ENCODE results near the gene SIRPG.

SIRPG gene

DNA sequence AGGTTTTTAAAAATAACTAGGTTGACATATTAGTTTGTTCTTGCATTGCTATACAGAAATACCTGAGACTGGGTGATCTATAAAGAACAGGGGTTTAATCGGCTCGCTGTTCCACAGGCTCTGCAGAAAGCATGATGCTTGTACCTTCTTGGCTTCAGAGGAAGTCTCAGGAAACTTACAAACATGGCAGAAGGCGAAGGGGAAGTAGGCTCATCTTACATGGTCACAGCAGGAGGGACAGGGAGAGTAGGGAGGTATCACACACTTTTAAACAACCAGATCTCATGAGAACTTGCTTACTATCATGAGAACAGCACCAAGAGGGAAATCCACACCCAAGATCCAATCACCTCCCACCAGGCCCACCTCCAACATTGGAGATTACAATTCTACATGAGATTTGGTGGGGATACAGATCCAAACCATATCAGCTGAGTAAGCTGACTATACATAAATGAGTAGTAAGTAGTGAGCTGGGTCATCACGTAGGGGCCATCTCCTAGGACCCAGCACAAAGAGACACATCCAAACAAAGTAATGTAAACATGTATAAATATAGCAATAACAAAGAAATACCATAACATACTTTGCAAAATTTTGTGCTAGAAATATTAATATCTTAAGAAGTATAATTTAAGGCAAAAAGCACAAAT lies 31.4 kb upstream of the SIRPG start:
- H3K4me1 ChIP-seq (ENCODE audit: control insufficient read depth, insufficient read depth, low read length), result no peaks in the 10 kb centered on the region
- H3K27me3 ChIP-seq (replicated peaks; ENCODE audit: control insufficient read depth, insufficient read depth, low read length), result peaks cover 24% of the 10 kb centered on the region

DNA sequence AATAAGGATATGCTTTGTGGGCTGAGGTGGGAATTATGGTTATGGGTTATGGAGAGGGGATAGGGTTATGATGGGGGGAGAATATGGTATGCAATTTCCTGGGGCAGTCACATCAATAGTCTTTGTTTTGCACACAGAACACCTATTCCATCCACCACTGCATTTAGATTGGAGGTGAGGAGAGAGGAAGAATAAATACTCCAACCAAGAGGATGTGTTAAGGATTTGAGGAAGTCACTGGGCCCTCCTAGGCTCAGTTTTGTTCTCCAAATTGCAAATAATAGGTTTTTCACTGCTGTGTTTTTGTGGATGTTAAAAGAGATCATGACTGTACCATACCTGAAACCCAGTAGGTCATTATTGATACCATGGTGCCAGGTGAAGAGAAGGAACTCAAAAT lies 29.5 kb upstream of the SIRPG start:
- Histone ChIP-seq H3K27me3 (replicated peaks; ENCODE audit: control insufficient read depth, insufficient read depth, low read length) (peaks cover 22% of the 10 kb centered on the region), H3K36me3 (ENCODE audit: control insufficient read depth, insufficient read depth, low read length, severe bottlenecking) (no peaks in the 10 kb centered on the region), H3K9ac (ENCODE audit: low read length) (no peak overlapping the region), H3K9me3 (ENCODE audit: control insufficient read depth, low read length) (peaks cover 12% of the 10 kb centered on the region), H3K4me3 (ENCODE audit: low read length) (no peak overlapping the region), H3K4me1 (ENCODE audit: control insufficient read depth, insufficient read depth, low read length) (no peaks in the 10 kb centered on the region)
- no peak for DNase-seq (ENCODE audit: low read depth)

More for the DNA sequence above, 31.4 kb upstream of the SIRPG start:
- Histone ChIP-seq H3K4me3 (ENCODE audit: low read length) (no peak overlapping the region), H3K9ac (ENCODE audit: low read length) (no peak overlapping the region), H3K9me3 (ENCODE audit: control insufficient read depth, low read length) (no peaks in the 10 kb centered on the region), H3K36me3 (ENCODE audit: control insufficient read depth, insufficient read depth, low read length, severe bottlenecking) (no peaks in the 10 kb centered on the region)
- DNase-seq (ENCODE audit: low read depth), result no peak

DNA sequence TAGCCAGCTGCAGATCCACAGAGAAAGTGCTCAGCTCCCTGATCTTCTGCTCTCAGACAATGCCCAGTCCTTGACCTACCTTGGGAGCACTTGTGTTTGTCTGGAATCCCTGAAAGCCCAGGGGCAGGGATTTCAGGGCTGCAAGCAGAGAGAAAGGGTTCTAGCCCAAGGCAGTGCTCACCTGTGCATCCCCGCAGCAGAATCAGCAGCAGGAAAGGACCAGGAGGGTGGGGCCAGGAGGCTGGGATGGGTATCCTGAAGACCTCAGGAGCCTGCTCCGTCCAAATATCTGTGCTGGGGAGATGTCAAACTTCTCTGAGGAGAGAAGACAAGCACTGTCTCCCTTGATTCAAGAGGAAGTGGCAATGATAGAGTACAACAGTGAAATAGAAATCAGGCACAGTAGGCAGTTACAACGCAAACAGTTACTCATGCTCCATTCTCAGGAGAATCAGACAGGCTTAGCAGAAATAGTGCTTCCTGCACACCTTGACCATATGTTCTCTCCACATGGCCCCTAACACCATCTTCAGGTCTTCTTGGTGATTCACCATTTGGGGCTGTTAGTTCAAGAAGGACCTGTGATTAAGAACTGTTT lies 28.7 kb upstream of the SIRPG start:
- Histone ChIP-seq H3K36me3 (ENCODE audit: control insufficient read depth, insufficient read depth, low read length, severe bottlenecking) (no peaks in the 10 kb centered on the region), H3K9ac (ENCODE audit: low read length) (no peak overlapping the region), H3K9me3 (ENCODE audit: control insufficient read depth, low read length) (peaks cover 15% of the 10 kb centered on the region), H3K4me1 (ENCODE audit: control insufficient read depth, insufficient read depth, low read length) (no peaks in the 10 kb centered on the region), H3K4me3 (ENCODE audit: low read length) (no peak overlapping the region), H3K27me3 (replicated peaks; ENCODE audit: control insufficient read depth, insufficient read depth, low read length) (peaks cover 22% of the 10 kb centered on the region)
- no peak for DNase-seq (ENCODE audit: low read depth)

DNA sequence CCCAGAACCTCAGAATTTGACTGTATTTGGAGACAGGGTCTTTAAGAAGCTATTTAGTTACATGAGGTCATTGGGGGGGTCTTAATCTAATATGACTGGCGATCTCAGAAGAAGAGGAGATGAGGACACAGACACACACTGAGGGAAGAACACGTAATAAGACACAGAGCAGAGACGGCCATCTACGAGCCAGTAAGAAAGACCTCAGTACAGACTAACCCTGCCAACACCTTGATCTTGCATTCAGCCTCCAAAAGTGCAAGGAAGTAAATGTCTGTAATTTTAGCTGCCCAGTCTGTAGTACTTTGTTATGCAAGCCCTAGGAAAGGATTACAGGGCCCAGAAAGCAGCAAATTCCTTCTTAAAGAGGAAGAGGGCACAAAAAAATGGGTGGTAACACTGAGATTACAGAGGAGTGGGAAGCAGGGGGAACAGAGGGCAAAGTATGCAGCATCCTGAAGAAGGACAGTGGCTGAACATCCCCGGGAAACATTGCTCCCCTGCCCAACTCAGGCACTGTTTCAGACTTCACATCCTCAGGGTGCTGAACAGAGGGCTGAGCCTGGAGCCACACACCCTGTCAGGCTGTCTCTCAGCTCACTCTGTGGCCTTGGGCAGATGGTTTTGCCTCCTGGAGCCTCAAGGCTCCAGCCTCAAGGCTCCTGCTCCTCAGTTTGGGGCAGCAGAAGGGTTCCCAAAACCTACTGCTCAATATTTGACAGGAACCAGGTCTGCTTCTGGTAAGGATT lies 27.9 kb upstream of the SIRPG start:
- Histone ChIP-seq H3K27me3 (replicated peaks; ENCODE audit: control insufficient read depth, insufficient read depth, low read length) (peaks cover 20% of the 10 kb centered on the region), H3K36me3 (ENCODE audit: control insufficient read depth, insufficient read depth, low read length, severe bottlenecking) (no peaks in the 10 kb centered on the region), H3K4me1 (ENCODE audit: control insufficient read depth, insufficient read depth, low read length) (no peaks in the 10 kb centered on the region), H3K4me3 (ENCODE audit: low read length) (no peak overlapping the region), H3K9me3 (ENCODE audit: control insufficient read depth, low read length) (peaks cover 15% of the 10 kb centered on the region), H3K9ac (ENCODE audit: low read length) (no peak overlapping the region)
- no peak for DNase-seq (ENCODE audit: low read depth)

DNA sequence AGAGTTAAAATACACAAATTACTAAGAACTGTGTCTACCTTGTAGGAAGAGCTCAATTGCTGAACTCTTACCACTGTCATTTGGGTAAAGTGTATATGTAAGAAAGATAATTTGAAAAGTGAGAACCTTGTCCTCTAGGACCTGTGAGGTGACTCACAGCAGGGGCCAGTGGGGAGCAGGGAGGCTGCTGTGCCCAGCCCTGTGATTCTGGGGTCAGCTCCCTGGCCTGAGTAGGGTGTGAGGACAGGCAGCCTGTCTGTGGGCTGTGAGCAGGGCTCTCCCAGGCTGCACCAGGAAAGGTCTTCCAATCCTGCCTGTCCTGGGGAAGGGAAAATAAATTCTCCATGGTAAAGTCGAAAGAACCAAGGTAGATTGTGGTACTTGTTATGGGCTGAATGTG lies 27.3 kb upstream of the SIRPG start:
- Histone ChIP-seq H3K9me3 (ENCODE audit: control insufficient read depth, low read length) (peaks cover 15% of the 10 kb centered on the region), H3K4me3 (ENCODE audit: low read length) (no peak overlapping the region), H3K4me1 (ENCODE audit: control insufficient read depth, insufficient read depth, low read length) (no peaks in the 10 kb centered on the region), H3K9ac (ENCODE audit: low read length) (no peak overlapping the region), H3K27me3 (replicated peaks; ENCODE audit: control insufficient read depth, insufficient read depth, low read length) (peaks cover 14% of the 10 kb centered on the region), H3K36me3 (ENCODE audit: control insufficient read depth, insufficient read depth, low read length, severe bottlenecking) (no peaks in the 10 kb centered on the region)
- DNase-seq (ENCODE audit: low read depth), result no peak

DNA sequence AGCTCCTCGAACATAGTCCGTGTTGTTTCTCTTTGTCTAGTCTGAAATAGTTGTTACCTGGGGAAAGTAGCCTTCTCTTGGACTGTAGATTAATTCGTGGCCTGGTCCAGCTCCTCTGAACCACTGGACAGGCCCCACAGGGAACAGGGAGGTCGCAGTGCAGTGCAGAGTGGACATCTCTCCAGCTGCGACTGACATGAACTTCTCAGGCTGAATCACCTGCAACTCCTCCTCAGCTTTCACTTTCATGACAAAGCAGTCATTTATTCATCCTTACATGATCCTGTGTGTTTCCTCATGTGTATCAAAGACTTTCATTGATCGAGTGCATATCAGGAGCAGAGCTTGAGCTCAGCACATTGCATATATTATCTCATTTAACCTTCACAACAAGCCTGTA lies 19.1 kb upstream of the SIRPG start:
- no peak overlapping the region for H3K4me3 ChIP-seq (ENCODE audit: low read length)
- H3K9ac ChIP-seq (ENCODE audit: low read length), result no peak overlapping the region
- H3K36me3 ChIP-seq (ENCODE audit: control insufficient read depth, insufficient read depth, low read length, severe bottlenecking), result no peaks in the 10 kb centered on the region
- no peak for DNase-seq (ENCODE audit: low read depth)
- peaks cover 25% of the 10 kb centered on the region for H3K27me3 ChIP-seq (replicated peaks; ENCODE audit: control insufficient read depth, insufficient read depth, low read length)
- H3K4me1 ChIP-seq (ENCODE audit: control insufficient read depth, insufficient read depth, low read length), result peaks cover 3% of the 10 kb centered on the region
- no peaks in the 10 kb centered on the region for H3K9me3 ChIP-seq (ENCODE audit: control insufficient read depth, low read length)

DNA sequence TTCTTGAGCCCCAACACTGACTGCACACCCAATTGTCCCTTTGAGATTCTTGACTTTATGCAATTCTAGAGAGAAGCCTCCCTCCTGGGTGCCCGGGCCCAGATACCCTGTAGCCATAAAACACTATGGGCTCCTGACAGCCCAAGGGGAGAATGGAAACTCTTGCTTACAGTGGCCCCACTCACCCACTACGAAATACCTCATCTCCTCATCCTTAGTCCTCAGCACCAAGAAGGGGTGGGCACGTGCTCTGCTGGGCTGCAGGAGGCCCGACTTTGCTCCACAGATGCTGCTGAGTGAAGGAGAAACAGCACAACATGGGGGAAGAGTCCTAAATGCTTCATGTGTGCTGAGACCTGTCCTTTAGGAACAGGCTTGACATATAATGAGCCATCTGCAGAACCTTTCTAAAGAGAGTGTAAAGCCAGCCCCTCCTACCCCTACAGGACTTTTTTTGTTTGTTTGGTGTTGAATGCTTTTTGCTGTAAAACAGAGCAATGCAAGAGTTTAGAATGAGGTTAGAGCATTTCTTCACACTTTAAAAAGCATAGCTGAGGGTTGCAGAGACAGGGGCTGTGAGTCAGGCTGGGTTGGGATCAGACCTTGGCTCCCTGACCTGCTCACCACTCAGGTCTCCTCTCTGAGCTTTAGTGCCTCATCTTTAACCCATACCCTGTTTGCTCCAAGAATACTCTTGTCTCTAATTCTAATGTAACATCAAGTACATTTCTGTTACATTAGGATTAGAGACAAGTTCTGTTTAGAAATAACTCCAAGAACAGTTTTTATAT lies 17.6 kb upstream of the SIRPG start:
- no peak for DNase-seq (ENCODE audit: low read depth)
- peaks cover 25% of the 10 kb centered on the region for H3K27me3 ChIP-seq (replicated peaks; ENCODE audit: control insufficient read depth, insufficient read depth, low read length)
- H3K36me3 ChIP-seq (ENCODE audit: control insufficient read depth, insufficient read depth, low read length, severe bottlenecking), result no peaks in the 10 kb centered on the region
- peaks cover 3% of the 10 kb centered on the region for H3K4me1 ChIP-seq (ENCODE audit: control insufficient read depth, insufficient read depth, low read length)
- H3K9ac ChIP-seq (ENCODE audit: low read length), result no peak overlapping the region
- H3K4me3 ChIP-seq (ENCODE audit: low read length), result no peak overlapping the region
- no peaks in the 10 kb centered on the region for H3K9me3 ChIP-seq (ENCODE audit: control insufficient read depth, low read length)

DNA sequence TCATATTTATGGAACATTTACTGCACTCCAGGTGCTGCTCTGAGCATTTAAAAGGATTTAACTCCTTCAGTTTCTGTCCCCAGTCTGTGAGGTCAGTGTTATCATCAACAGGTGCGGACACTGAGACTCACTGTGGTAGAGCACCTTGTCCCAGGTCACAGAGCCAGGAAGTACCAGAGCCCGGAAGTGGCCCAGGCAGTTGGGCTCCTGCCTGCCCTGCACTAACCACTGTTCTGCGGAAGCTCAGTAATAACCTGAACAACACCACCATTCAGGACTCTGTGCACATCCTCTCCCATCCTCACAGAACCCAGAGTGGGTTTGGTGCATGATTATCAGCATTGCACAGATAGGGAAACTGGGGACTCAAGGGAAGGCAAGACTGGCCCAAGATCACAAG lies 16.8 kb upstream of the SIRPG start:
- Histone ChIP-seq H3K4me1 (ENCODE audit: control insufficient read depth, insufficient read depth, low read length) (peaks cover 3% of the 10 kb centered on the region), H3K27me3 (replicated peaks; ENCODE audit: control insufficient read depth, insufficient read depth, low read length) (peaks cover 20% of the 10 kb centered on the region), H3K9me3 (ENCODE audit: control insufficient read depth, low read length) (no peaks in the 10 kb centered on the region), H3K4me3 (ENCODE audit: low read length) (no peak overlapping the region), H3K36me3 (ENCODE audit: control insufficient read depth, insufficient read depth, low read length, severe bottlenecking) (no peaks in the 10 kb centered on the region), H3K9ac (ENCODE audit: low read length) (no peak overlapping the region)
- no peak for DNase-seq (ENCODE audit: low read depth)

DNA sequence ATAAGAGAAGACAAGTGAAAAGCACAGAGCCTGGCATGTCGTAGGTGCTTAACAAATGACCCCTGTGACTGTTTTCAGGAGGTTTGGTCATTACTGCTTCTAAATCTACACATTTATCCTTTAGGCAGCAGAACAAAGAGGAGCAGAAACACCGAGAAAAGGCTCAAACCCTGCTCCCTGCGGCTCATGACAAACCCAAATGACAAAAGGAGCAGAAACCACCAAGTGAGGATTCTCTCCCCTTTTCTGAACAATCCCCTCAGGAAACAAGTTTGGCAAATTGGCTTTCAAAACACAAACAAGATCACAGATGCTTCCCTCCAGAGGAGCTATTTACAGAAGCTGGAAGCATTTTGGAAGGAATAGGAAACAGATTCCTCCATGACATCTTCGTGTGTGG lies 15.8 kb upstream of the SIRPG start:
- H3K36me3 ChIP-seq (ENCODE audit: control insufficient read depth, insufficient read depth, low read length, severe bottlenecking), result no peaks in the 10 kb centered on the region
- no peaks in the 10 kb centered on the region for H3K9me3 ChIP-seq (ENCODE audit: control insufficient read depth, low read length)
- H3K4me1 ChIP-seq (ENCODE audit: control insufficient read depth, insufficient read depth, low read length), result peaks cover 3% of the 10 kb centered on the region
- no peak overlapping the region for H3K4me3 ChIP-seq (ENCODE audit: low read length)
- DNase-seq (ENCODE audit: low read depth), result no peak
- H3K9ac ChIP-seq (ENCODE audit: low read length), result no peak overlapping the region
- peaks cover 12% of the 10 kb centered on the region for H3K27me3 ChIP-seq (replicated peaks; ENCODE audit: control insufficient read depth, insufficient read depth, low read length)

DNA sequence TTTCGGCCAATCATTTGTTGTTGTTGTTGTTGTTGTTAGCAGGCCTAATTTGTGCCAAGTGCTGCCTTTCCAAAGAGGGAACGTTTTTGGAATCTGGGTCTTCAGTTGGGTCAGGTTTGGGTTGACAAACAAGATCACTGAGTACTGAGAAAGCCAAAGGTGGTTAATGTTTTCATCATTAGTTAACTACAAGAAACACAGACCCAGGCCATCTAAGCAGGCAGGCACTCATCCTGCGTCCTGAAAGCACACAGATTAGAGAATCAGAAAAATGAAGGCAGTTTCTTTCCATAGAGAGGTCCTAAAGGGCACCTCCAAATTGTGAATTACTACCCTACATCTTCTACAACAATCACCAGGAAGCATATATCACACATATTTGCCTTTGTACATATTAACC lies 15.1 kb upstream of the SIRPG start:
- no peaks in the 10 kb centered on the region for H3K36me3 ChIP-seq (ENCODE audit: control insufficient read depth, insufficient read depth, low read length, severe bottlenecking)
- no peak for DNase-seq (ENCODE audit: low read depth)
- no peak overlapping the region for H3K4me3 ChIP-seq (ENCODE audit: low read length)
- H3K4me1 ChIP-seq (ENCODE audit: control insufficient read depth, insufficient read depth, low read length), result peaks cover 3% of the 10 kb centered on the region
- no peak overlapping the region for H3K9ac ChIP-seq (ENCODE audit: low read length)
- no peaks in the 10 kb centered on the region for H3K9me3 ChIP-seq (ENCODE audit: control insufficient read depth, low read length)
- peaks cover 12% of the 10 kb centered on the region for H3K27me3 ChIP-seq (replicated peaks; ENCODE audit: control insufficient read depth, insufficient read depth, low read length)

All from adipocyte (in vitro differentiated cells).